H1 (cell line): ENCODE results near the gene NTN1. TPM values are rescaled to one million over a fixed set of nuclear protein-coding genes. Genes with fewer than 3 reads are reported as not detected.

Experiments
- CTCF ChIA-PET: fragments of 300-600 bp; sonication (Branson Sonifier 250); formaldehyde crosslinking; loops from one replicate; lab custom pipeline; 2021; ENCODE audit not compliant: partially characterized antibody; lab: Charles Lee
- POLR2A ChIA-PET: fragments of 300-600 bp; sonication (Branson Sonifier 250); formaldehyde crosslinking; loops from one replicate; lab custom pipeline; 2021; ENCODE audit warnings: inconsistent platforms; ENCODE audit not compliant: partially characterized antibody; lab: Charles Lee
- DNase-seq, 2 experiments: peaks; one replicate each; pipeline versions ENCODE4 v3.0.0 to v3.0.0-alpha.2; 2010 to 2022; ENCODE audit warnings: low spot score in 2 of 2, low read depth in 1 of 2, mixed read lengths in 1 of 2
- FAIRE-seq: peaks from 2 replicates; lab custom pipeline; 2011; peaks lifted over from hg19 to GRCh38; lab: Jason Lieb, UNC
- H2AFZ ChIP-seq: 2 replicates; pipeline ENCODE4 v1.8.1; 2012; ENCODE audit warnings: low read length, inconsistent platforms
- H2AK5ac ChIP-seq: 2 replicates; pipeline ENCODE4 v1.6.1; 2013; ENCODE audit warnings: low read depth, low read length
- H2BK120ac ChIP-seq: replicated peaks from 2 replicates; pipeline ENCODE3; 2013; ENCODE audit warnings: low read depth, low read length, inconsistent platforms
- H2BK12ac ChIP-seq: 2 replicates; pipeline ENCODE4 v1.6.1; 2013; ENCODE audit warnings: low read depth, low read length
- H2BK15ac ChIP-seq: 2 replicates; pipeline ENCODE4 v1.6.1; 2013; ENCODE audit warnings: low read length
- H2BK20ac ChIP-seq: 2 replicates; pipeline ENCODE4 v1.6.1; 2013; ENCODE audit warnings: low read length
- H2BK5ac ChIP-seq: 2 replicates; pipeline ENCODE4 v1.6.1; 2013; ENCODE audit warnings: low read depth, low read length
- H3K14ac ChIP-seq: 2 replicates; pipeline ENCODE4 v1.6.1; 2013; ENCODE audit warnings: inconsistent platforms; ENCODE audit not compliant: insufficient read length
- H3K18ac ChIP-seq: 2 replicates; pipeline ENCODE4 v1.6.1; 2013; ENCODE audit warnings: low read length; ENCODE audit errors: extremely low read depth
- H3K23ac ChIP-seq: 2 replicates; pipeline ENCODE4 v1.6.1; 2013; ENCODE audit warnings: inconsistent platforms; ENCODE audit not compliant: insufficient read length
- H3K23me2 ChIP-seq: 2 replicates; pipeline ENCODE4 v1.6.1; 2013; ENCODE audit warnings: low read depth, low read length
- H3K27ac ChIP-seq: 2 replicates; pipeline ENCODE4 v1.6.1; 2011; ENCODE audit warnings: low read depth, low read length, inconsistent platforms
- H3K27me3 ChIP-seq, 4 experiments: replicated peaks in 1 of 4; 1 replicate in 1 of 4; 2 replicates in 3 of 4; pipeline versions ENCODE4 v1.6.1 to v1.8.1; 2011 to 2013; ENCODE audit warnings: low read length in 3 of 4, mild to moderate bottlenecking in 3 of 4, inconsistent platforms in 2 of 4, mixed read lengths in 2 of 4, moderate library complexity in 1 of 4; ENCODE audit not compliant: control insufficient read depth in 3 of 4, insufficient read depth in 3 of 4; ENCODE audit errors: extremely low read depth in 1 of 4
- H3K36me3 ChIP-seq, 4 experiments: 2 replicates each; pipeline versions ENCODE4 v1.6.1 to v1.8.1; 2011 to 2013; ENCODE audit warnings: mild to moderate bottlenecking in 4 of 4, low read length in 3 of 4, moderate library complexity in 2 of 4, control low read depth in 1 of 4, inconsistent platforms in 1 of 4; ENCODE audit not compliant: insufficient read depth in 4 of 4, control insufficient read depth in 2 of 4
- H3K4ac ChIP-seq: replicated peaks from 2 replicates; pipeline ENCODE3; 2013; ENCODE audit warnings: low read length, low read depth, mixed read lengths, inconsistent platforms; ENCODE audit not compliant: insufficient read length
- H3K4me1 ChIP-seq, 4 experiments: replicated peaks in 1 of 4; 1 replicate in 1 of 4; 2 replicates in 3 of 4; pipeline versions ENCODE4 v1.6.1 to v1.8.1; 2011 to 2013; ENCODE audit warnings: low read length in 3 of 4, inconsistent platforms in 2 of 4, mixed read lengths in 1 of 4; ENCODE audit not compliant: insufficient read depth in 4 of 4, control insufficient read depth in 3 of 4
- H3K4me2 ChIP-seq, 2 experiments: 2 replicates each; pipeline versions ENCODE4 v1.6.1 to v1.8.1; 2011 to 2013; ENCODE audit warnings: low read depth in 2 of 2, low read length in 2 of 2, control low read depth in 1 of 2, inconsistent platforms in 1 of 2, mild to moderate bottlenecking in 1 of 2; ENCODE audit not compliant: insufficient read depth in 1 of 2
- H3K4me3 ChIP-seq, 4 experiments: fragments of 200-600, 300-600 bp in 1 of 4; sonication (generic), shearing (Covaris generic), sonication (Bioruptor Twin) in 1 of 4; 2 replicates each; pipeline versions ENCODE4 v1.5.1 to v1.8.1; 2011 to 2016; ENCODE audit warnings: low read length in 4 of 4, low read depth in 3 of 4, control low read depth in 2 of 4, inconsistent platforms in 2 of 4, mild to moderate bottlenecking in 2 of 4, mixed read lengths in 1 of 4, moderate library complexity in 1 of 4; ENCODE audit not compliant: insufficient read depth in 2 of 4; ENCODE audit errors: extremely low read depth in 1 of 4
- H3K56ac ChIP-seq: replicated peaks from 2 replicates; pipeline ENCODE3; 2013; ENCODE audit warnings: low read depth, mild to moderate bottlenecking, mixed read lengths, low read length, inconsistent platforms; ENCODE audit not compliant: insufficient read length
- H3K79me1 ChIP-seq: 2 replicates; pipeline ENCODE4 v1.6.1; 2013; ENCODE audit warnings: low read depth, low read length, control low read depth
- H3K79me2 ChIP-seq, 2 experiments: 2 replicates each; pipeline versions ENCODE4 v1.6.1 to v1.8.1; 2012 to 2013; ENCODE audit warnings: low read length in 2 of 2, mild to moderate bottlenecking in 2 of 2, inconsistent platforms in 1 of 2; ENCODE audit not compliant: insufficient read depth in 2 of 2, control insufficient read depth in 1 of 2
- H3K9ac ChIP-seq, 4 experiments: replicated peaks in 1 of 4; 1 replicate in 1 of 4; 2 replicates in 3 of 4; pipeline versions ENCODE4 v1.6.1 to v1.8.1; 2011 to 2013; ENCODE audit warnings: low read depth in 3 of 4, low read length in 3 of 4, control low read depth in 2 of 4, mild to moderate bottlenecking in 2 of 4, moderate library complexity in 2 of 4, inconsistent platforms in 1 of 4; ENCODE audit errors: extremely low read depth in 1 of 4
- H3K9me3 ChIP-seq, 2 experiments: 2 replicates each; pipeline versions ENCODE4 v1.6.1 to v1.8.1; 2012 to 2013; ENCODE audit warnings: mild to moderate bottlenecking in 2 of 2, moderate library complexity in 2 of 2, control low read depth in 1 of 2, inconsistent platforms in 1 of 2, low read depth in 1 of 2, low read length in 1 of 2, mixed read lengths in 1 of 2; ENCODE audit not compliant: insufficient read depth in 2 of 2
- H4K20me1 ChIP-seq, 2 experiments: replicated peaks in 1 of 2; 2 replicates each; pipeline versions ENCODE3 to v1.8.1; 2011 to 2013; ENCODE audit warnings: inconsistent platforms in 2 of 2, low read length in 2 of 2, mild to moderate bottlenecking in 1 of 2; ENCODE audit not compliant: insufficient read depth in 2 of 2, control insufficient read depth in 1 of 2
- H4K5ac ChIP-seq: 2 replicates; pipeline ENCODE4 v1.6.1; 2013; ENCODE audit warnings: low read length, low read depth, mixed read lengths, inconsistent platforms; ENCODE audit not compliant: insufficient read length
- H4K8ac ChIP-seq: 2 replicates; pipeline ENCODE4 v1.8.0; 2013; ENCODE audit warnings: mild to moderate bottlenecking, moderate library complexity, low read length, inconsistent platforms; ENCODE audit not compliant: insufficient read depth; ENCODE audit errors: extremely low read depth
- H4K91ac ChIP-seq: replicated peaks from 2 replicates; pipeline ENCODE3; 2013; ENCODE audit warnings: low read length, mixed read lengths, inconsistent platforms; ENCODE audit not compliant: insufficient read length
- BRCA1 ChIP-seq: IDR thresholded peaks from 2 replicates; pipeline ENCODE4 v1.6.1; 2012; ENCODE audit warnings: low read depth, low read length, improper control_type of control experiment
- EZH2 ChIP-seq: fragments of 200-600 bp; sonication (generic); IDR thresholded peaks from 2 replicates; pipeline ENCODE4 v1.7.1; 2012; ENCODE audit warnings: low read depth, mild to moderate bottlenecking, moderate library complexity, low read length, inconsistent platforms; ENCODE audit not compliant: severe bottlenecking
- NANOG ChIP-seq: IDR thresholded peaks from 2 replicates; pipeline ENCODE4 v1.6.1; 2011; ENCODE audit warnings: low read length, low read depth, mild to moderate bottlenecking, inconsistent platforms; ENCODE audit not compliant: insufficient read depth, poor library complexity, severe bottlenecking
- RFX5 ChIP-seq: IDR thresholded peaks from 2 replicates; pipeline ENCODE4 v1.6.1; 2011; ENCODE audit warnings: low read depth, low read length, improper control_type of control experiment, borderline replicate concordance
- SAP30 ChIP-seq: fragments of 300-600 bp; sonication (generic); IDR thresholded peaks from 2 replicates; pipeline ENCODE4 v1.7.1; 2012; ENCODE audit warnings: low read length, moderate library complexity, mild to moderate bottlenecking, inconsistent platforms; ENCODE audit not compliant: insufficient read depth, insufficient replicate concordance
- SIRT6 ChIP-seq: IDR thresholded peaks from one replicate; pipeline ENCODE4 v1.7.1; 2012; ENCODE audit warnings: low read length, inconsistent platforms
- SP4 ChIP-seq: IDR thresholded peaks from 2 replicates; pipeline ENCODE4 v1.6.1; 2012; ENCODE audit warnings: low read length, inconsistent platforms
- TCF12 ChIP-seq: IDR thresholded peaks from 2 replicates; pipeline ENCODE4 v1.6.1; 2011; ENCODE audit warnings: low read depth, mild to moderate bottlenecking, low read length
- WGBS, 2 experiments: shearing (Covaris generic) in 1 of 2; methylation state at CpG; one replicate each; pipeline versions ENCODE4 v1.1.6 to v1.1.7; 2013 to 2015; ENCODE audit warnings: low lambda C conversion rate in 2 of 2, mixed read lengths in 2 of 2, inconsistent platforms in 1 of 2, low coverage in 1 of 2, missing lambda C conversion rate in 1 of 2; ENCODE audit not compliant: insufficient replicate concordance in 2 of 2, insufficient coverage in 1 of 2, insufficient read length in 1 of 2; ENCODE audit errors: extremely low coverage in 1 of 2, missing lambda C conversion rate in 1 of 2; 5-methylcytosine and 5-hydroxymethylcytosine counted together
- polyA plus RNA-seq, 7 experiments: library from polyadenylated mRNA; depleted of rRNA in 3 of 7; stranded (reverse) in 5 of 7; unstranded in 2 of 7; fragments of >200 nt in 5 of 7; fragments of 200-250 nt in 2 of 7; gene quantifications; 1 replicate in 5 of 7; 2 replicates in 1 of 7; 4 replicates in 1 of 7; pipeline versions ENCODE4 v1.2.1 to v1.2.3, GENCODE V29; 2011 to 2013; ENCODE audit warnings: missing spikeins in 2 of 7, mixed read lengths in 2 of 7
- total RNA-seq: library from RNA; stranded (reverse); fragmentation: NEBNext Ultra II Directional; extraction: Animal tissue kit (Norgen Biotek cat#: 25700); gene quantifications from 2 replicates; pipeline ENCODE4 v1.2.1, GENCODE V29; 2021
- TF ChIP-seq, protein P1 (sequence below), 3 experiments: IDR thresholded peaks; 1 replicate in 2 of 3; 2 replicates in 1 of 3; pipeline versions ENCODE4 v1.5.1 to v1.6.1; 2011; ENCODE audit warnings: low read length in 3 of 3, mild to moderate bottlenecking in 3 of 3, inconsistent platforms in 2 of 3, low read depth in 1 of 3, moderate library complexity in 1 of 3; ENCODE audit not compliant: insufficient read depth in 1 of 3; ENCODE audit errors: control extremely low read depth in 1 of 3
- TF ChIP-seq, protein P2 (sequence below): IDR thresholded peaks from 2 replicates; pipeline ENCODE4 v1.6.1; 2011; ENCODE audit warnings: low read depth, mild to moderate bottlenecking, low read length; ENCODE audit not compliant: insufficient read depth

Gene NTN1
- total and polyA plus RNA-seq, 2 of the 8 experiments (the other 6 are each of a cell fraction or from before 2014, with no cell fraction given) = 2.0 to 2.3 TPM

DNA sequence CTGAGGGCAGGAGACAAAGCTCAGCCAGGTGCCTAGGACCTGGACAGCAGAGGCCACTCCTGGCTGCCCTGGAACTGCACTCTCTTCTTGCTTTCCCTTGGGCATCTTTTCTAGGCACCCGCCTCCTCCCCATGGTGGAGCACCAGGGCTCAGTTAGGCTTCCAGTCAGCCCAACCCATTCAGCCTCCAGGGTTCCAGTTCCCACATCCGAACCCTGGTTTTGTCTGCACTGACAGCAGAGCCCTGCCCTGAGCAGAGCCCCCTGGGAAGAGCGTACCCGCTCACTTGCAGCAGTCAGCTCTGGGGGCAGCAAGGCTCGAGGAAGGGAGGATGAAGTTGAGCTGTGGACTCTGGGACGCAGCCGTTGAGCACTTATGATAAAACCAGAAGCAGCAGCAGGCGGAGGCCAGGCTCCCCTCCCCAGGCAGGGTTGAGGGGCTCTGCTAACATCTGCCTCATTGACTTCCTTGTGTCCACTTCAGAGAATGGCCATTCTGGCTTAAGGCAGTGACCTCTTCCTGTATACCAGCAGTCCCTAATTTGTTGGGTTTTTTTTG is 213.2 kb downstream of the NTN1 start:
- Histone ChIP-seq H2BK5ac (no peak overlapping the region), H3K4me3 (no peak overlapping the region), H3K79me1 (no peaks in the 10 kb centered on the region), H2BK20ac (no peak overlapping the region), H3K4ac (no peak overlapping the region), H4K91ac (no peak overlapping the region), H4K20me1 (peaks cover 0 to 2% of the 10 kb centered on the region in 2 experiments), H3K14ac (no peak overlapping the region), H3K79me2 (no peaks in the 10 kb centered on the region), H2AK5ac (no peak overlapping the region), H3K9ac (no peak overlapping the region), H3K23ac (no peak overlapping the region), H2BK12ac (no peak overlapping the region), H2BK120ac (no peak overlapping the region), H4K5ac (no peak overlapping the region), H2BK15ac (no peak overlapping the region), H3K4me2 (no peak overlapping the region), H3K27me3 (peaks cover 0 to 12% (median 7%) of the 10 kb centered on the region in 4 experiments; a peak in 6 of 7 replicates), H3K23me2 (peaks cover 3% of the 10 kb centered on the region), H3K27ac (no peak overlapping the region), H3K18ac (no peak overlapping the region; the same call in 1 of the 2 replicates), H3K56ac (no peak overlapping the region), H3K4me1 (peaks cover 0 to 7% (median 4%) of the 10 kb centered on the region in 4 experiments; a peak in 6 of 7 replicates), H3K9me3 (no peaks in the 10 kb centered on the region), H2AFZ (no peak overlapping the region), H4K8ac (no peak overlapping the region), H3K36me3 (no peaks in the 10 kb centered on the region)
- FAIRE-seq (no peak), DNase-seq (no peak)
- POLR2A ChIA-PET = no interaction called here
- CTCF ChIA-PET = interaction anchor here (0.6 to 1.9 kb wide), 3 partner anchors 10 to 698 kb away, joined by 3 to 8 read pairs (median 4); no protein-coding TSS in a partner anchor
- WGBS, 2 experiments = 86% methylated on average over 8 of the region's 8 CpGs; no CpG with 5 or more reads in 1 of the 2 experiments
- no peak for TF ChIP-seq TCF12
- no peak for TF ChIP-seq EZH2
- no peak for TF ChIP-seq RFX5
- TF ChIP-seq NANOG = no peak
- TF ChIP-seq, protein P1, sequence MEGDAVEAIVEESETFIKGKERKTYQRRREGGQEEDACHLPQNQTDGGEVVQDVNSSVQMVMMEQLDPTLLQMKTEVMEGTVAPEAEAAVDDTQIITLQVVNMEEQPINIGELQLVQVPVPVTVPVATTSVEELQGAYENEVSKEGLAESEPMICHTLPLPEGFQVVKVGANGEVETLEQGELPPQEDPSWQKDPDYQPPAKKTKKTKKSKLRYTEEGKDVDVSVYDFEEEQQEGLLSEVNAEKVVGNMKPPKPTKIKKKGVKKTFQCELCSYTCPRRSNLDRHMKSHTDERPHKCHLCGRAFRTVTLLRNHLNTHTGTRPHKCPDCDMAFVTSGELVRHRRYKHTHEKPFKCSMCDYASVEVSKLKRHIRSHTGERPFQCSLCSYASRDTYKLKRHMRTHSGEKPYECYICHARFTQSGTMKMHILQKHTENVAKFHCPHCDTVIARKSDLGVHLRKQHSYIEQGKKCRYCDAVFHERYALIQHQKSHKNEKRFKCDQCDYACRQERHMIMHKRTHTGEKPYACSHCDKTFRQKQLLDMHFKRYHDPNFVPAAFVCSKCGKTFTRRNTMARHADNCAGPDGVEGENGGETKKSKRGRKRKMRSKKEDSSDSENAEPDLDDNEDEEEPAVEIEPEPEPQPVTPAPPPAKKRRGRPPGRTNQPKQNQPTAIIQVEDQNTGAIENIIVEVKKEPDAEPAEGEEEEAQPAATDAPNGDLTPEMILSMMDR (IDR thresholded peaks at IDR 0.05; ENCODE audit: control extremely low read depth in 1 of 3, insufficient read depth in 1 of 3, low read depth in 1 of 3, low read length in 3 of 3) = no peak
- no peak for TF ChIP-seq SP4
- TF ChIP-seq BRCA1 = no peak
- TF ChIP-seq, protein P2, sequence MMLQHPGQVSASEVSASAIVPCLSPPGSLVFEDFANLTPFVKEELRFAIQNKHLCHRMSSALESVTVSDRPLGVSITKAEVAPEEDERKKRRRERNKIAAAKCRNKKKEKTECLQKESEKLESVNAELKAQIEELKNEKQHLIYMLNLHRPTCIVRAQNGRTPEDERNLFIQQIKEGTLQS = no peak
- TF ChIP-seq SAP30 = no peak
- no peak for TF ChIP-seq SIRT6
